Measurements from ENCODE around the gene PTMA.

GRCh38 chr2:231696004-231696367, 12.3 kb upstream of the PTMA start:
- TF ChIP-seq PTTG1 (tag; IDR thresholded peaks at IDR 0.05; ENCODE audit: low read depth) (no peak), NR2C2 (CRISPR knock-in tag; IDR thresholded peaks at IDR 0.05) (no peak), NR2C2 (tag; IDR thresholded peaks at IDR 0.05) (no peak), KLF13 (tag; IDR thresholded peaks at IDR 0.05; ENCODE audit: borderline replicate concordance, low read depth) (no peak), SNRNP70 (optimal IDR thresholded peaks at IDR 0.05; ENCODE audit: low read depth, low read length) (no peak), CSDE1 (IDR thresholded peaks at IDR 0.05) (no peak), ATF3 (IDR thresholded peaks at IDR 0.05) (no peak), ATF3 (CRISPR knock-in tag; conservative IDR thresholded peaks at IDR 0.05) (no peak), BRD4 (IDR thresholded peaks at IDR 0.05) (no peak), ZNF41 (CRISPR knock-in tag; conservative IDR thresholded peaks at IDR 0.05) (no peak)
- TF ChIP-seq, protein P1, sequence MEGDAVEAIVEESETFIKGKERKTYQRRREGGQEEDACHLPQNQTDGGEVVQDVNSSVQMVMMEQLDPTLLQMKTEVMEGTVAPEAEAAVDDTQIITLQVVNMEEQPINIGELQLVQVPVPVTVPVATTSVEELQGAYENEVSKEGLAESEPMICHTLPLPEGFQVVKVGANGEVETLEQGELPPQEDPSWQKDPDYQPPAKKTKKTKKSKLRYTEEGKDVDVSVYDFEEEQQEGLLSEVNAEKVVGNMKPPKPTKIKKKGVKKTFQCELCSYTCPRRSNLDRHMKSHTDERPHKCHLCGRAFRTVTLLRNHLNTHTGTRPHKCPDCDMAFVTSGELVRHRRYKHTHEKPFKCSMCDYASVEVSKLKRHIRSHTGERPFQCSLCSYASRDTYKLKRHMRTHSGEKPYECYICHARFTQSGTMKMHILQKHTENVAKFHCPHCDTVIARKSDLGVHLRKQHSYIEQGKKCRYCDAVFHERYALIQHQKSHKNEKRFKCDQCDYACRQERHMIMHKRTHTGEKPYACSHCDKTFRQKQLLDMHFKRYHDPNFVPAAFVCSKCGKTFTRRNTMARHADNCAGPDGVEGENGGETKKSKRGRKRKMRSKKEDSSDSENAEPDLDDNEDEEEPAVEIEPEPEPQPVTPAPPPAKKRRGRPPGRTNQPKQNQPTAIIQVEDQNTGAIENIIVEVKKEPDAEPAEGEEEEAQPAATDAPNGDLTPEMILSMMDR (IDR thresholded peaks at IDR 0.05 in 2 of 3, conservative IDR thresholded peaks at IDR 0.05 in 1 of 3; ENCODE audit: insufficient read depth in 2 of 3, low read depth in 1 of 3, low read length in 3 of 3) = no peak
- TF ChIP-seq, protein P2, sequence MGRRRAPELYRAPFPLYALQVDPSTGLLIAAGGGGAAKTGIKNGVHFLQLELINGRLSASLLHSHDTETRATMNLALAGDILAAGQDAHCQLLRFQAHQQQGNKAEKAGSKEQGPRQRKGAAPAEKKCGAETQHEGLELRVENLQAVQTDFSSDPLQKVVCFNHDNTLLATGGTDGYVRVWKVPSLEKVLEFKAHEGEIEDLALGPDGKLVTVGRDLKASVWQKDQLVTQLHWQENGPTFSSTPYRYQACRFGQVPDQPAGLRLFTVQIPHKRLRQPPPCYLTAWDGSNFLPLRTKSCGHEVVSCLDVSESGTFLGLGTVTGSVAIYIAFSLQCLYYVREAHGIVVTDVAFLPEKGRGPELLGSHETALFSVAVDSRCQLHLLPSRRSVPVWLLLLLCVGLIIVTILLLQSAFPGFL (CRISPR knock-in tag; IDR thresholded peaks at IDR 0.05) = no peak

Data from K562 (cell line).